Activated T-cell treated with anti-CD3 and anti-CD28 coated beads, Interleukin-2, amount 50 U/mL, for 48 hours (primary cell): Measurements from ENCODE around the gene C1S.
"Not testable (repeated sequence)": the region's sequence is repeated elsewhere in the genome, so short reads cannot be mapped to it uniquely, and the experiment has no call there.

ENCODE experiments used
- DNase-seq, 2 experiments: peaks; one replicate each; pipeline ENCODE4 v3.0.0-alpha.2; 2020

C1S gene

GRCh38 chr12:7047306-7047705 lies 13.2 kb upstream of the C1S start:
- DNase-seq, result no peak

DNA sequence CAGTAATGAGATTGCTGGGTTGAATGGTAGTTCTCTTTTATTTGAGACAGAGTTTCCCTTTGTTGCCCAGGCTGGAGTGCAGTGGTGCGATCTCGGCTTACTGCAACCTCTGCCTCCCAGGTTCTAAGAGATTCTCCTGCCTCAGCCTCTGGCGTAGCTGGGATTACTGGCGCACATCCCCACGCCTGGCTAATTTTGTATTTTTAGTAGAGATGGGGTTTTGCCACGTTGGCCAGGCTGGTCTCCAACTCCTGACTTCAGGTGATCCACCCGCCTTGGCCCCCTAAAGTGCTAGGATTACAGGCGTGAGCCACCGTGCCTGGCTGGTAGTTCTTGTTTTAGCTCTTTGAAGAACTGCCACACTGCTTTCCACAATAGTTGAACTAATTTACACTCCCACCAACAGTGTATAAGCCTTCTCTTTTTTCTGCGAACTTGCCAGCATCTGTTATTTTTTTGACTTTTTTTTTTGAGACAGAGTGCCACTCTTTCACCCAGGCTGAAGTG lies 11.0 kb upstream of the C1S start:
- DNase-seq, result not testable (repeated sequence)

GRCh38 chr12:7049973-7050372 lies 10.5 kb upstream of the C1S start:
- DNase-seq, result not testable (repeated sequence)

DNA sequence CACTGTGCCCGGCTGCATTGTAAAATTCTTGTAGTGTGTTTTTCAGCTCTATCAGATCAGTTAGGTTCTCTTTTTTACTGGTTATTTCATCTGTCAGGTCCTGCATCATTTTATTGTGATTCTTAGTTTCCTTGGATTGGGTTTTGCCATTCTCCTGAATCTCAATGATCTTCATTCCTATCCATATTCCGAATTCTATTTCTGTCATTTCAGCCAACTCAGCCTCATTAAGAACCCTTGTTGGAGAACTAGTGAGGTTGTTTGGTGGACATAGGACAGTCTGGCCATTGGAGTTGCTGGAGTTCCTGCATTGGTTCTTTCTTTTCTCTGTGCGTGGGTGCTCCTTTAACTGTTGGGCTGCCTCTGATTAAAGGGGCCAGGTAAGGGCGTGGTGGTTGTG lies 5.6 kb upstream of the C1S start:
- DNase-seq, result no peak

DNA sequence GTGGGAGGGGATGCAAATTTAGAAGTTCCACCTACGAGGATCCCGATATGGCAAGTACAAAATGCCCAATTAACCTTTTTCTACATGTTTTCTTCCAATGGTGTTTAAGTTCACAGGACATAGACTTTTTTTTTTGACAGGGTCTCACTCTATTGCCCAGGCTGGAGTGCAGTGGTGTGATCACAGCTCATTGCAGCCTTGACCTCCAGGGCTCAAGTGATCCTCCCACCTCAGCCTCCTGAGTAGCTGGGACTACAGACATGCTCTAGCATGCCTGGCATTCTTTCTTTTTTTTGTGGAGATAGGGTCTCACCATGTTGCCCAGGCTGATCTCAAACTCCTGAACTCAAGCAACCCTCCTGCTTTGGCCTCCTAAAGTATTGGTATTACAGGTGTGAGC lies 4.8 kb upstream of the C1S start:
- DNase-seq, result not testable (repeated sequence)

- DNase-seq, result no peak
Observed at GRCh38 chr12:7058163-7058845, 2.2 kb upstream of the C1S start.

GRCh38 chr12:7058850-7059395 lies 1.6 kb upstream of the C1S start:
- DNase-seq, result no peak

DNA sequence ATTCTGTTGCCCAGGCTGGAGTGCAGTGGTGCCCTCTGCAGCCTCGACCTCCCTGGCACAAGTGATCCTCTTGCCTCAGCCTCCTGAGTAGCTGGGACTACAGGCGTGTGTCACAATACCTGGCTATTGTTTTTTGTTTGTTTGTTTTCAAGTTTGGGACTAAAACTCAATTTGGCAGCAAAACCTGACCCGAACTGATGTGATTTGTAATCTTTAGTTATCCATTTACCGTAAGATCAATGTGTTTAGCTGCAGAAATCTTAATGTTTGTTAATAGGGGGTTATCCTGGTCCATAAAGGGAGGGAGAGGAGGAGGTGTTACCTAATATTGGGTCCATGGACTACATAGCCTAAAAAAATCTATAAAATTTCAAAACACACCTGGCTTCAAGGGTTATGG lies 738 bp upstream of the C1S start:
- DNase-seq, result no peak

DNA sequence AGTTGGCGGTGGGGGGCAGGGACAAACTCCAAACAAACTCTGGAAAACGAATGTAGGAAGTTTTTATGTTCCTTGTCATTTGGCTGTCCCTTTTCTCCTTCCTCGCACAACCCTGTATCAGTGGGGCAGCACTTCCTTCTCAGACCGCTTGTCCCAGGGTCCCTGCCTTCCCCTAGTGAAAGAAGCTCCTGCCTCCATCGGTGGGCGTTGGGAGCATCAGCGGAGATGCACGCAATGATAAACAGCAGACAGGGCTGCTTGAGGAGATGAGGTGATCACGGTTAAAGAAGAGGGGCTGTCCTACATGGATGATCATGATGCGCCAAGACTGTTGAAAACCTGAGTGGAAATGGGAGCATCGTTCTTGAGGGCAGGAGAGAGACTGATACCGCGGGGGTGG lies 620 bp downstream of the C1S start:
- no peak for DNase-seq

- no peak for DNase-seq
Observed at GRCh38 chr12:7061596-7061995, 1.1 kb downstream of the C1S start.

GRCh38 chr12:7064516-7064915 lies 4.0 kb downstream of the C1S start:
- DNase-seq, result no peak

DNA sequence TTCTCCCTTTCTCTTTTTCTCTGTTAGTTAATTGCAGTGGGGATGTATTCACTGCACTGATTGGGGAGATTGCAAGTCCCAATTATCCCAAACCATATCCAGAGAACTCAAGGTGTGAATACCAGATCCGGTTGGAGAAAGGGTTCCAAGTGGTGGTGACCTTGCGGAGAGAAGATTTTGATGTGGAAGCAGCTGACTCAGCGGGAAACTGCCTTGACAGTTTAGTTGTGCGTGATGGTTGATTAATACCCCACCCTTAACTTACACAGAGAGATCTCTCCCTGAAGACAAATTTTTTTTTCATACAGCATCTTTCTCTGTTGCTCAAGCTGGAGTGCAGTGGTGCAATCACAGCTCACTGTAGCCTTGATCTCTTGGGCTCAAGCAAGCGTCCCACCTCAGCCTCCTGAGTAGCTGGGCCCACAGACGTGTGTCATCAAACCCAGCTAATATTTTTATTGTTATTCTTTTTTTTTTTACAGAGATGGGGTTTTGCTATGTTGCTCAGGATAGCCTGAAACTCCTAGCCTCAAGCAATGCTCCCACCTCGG lies 4.6 kb downstream of the C1S start:
- no peak for DNase-seq

DNA sequence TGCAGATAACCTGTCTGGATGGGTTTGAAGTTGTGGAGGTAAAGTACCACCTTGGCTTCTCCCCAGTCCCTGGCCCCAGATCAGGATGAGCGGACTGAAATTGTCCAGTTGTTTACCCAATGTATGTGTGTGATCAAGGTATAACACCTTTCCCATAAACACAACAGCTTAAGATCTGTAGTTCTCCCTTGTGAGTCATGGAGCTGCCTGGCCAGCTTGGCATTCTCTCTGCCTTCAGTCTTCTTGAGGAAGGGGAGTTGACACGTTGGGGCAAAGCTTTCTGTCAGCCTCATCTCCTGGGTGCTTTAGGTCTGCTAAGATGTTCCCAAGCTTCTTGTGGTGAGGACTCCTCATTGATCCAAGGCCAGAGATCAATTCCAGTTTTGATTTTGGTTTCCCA lies 6.1 kb downstream of the C1S start:
- DNase-seq, result no peak

DNA sequence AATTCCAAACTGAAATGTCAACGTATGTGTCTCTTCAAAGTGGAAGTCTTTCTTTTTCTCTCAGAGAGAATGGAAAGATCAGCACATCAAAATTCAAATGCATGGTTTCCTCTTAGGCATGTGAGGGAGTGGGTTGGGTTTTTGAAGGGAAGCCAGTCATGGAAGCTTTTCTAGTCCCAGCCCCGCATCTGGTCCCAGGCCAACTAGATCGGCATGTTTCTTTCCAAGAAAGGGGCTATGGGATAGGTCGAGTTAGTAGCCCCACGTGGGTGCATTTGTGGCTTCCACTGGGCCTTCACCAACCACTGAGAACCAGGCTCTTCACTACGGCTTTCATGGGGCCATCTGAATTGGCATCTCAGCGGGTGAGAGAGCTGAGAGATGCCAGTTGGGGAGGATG lies 6.6 kb downstream of the C1S start:
- DNase-seq, result no peak

- no peak for DNase-seq
Observed at GRCh38 chr12:7068240-7068993, 7.9 kb downstream of the C1S start.

- no peak for DNase-seq
Observed at GRCh38 chr12:7068994-7069346, 8.5 kb downstream of the C1S start.

- DNase-seq, result no peak
Observed at GRCh38 chr12:7069386-7069785, 8.9 kb downstream of the C1S start.

DNA sequence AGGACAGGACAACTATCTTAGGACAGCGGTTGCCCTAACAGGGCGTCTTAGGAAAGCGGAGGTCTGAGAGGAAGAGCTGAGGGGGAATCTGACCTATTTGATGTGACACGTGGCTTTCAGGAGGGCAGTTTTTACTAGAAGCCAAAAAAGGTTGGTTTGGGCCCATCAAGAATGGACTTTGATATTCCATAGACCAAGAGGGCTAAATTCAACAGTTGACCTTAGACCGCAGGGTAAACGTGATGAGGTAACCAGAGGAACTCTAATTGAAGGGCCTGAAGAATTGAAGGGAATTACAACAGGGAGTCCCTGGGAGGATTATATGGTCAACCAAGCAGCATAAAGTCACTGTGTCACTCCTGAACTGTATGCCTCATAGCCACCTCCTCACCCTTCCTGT lies 11.5 kb downstream of the C1S start:
- no peak for DNase-seq

GRCh38 chr12:7072554-7072953 lies 12.0 kb downstream of the C1S start:
- DNase-seq, result no peak

DNA sequence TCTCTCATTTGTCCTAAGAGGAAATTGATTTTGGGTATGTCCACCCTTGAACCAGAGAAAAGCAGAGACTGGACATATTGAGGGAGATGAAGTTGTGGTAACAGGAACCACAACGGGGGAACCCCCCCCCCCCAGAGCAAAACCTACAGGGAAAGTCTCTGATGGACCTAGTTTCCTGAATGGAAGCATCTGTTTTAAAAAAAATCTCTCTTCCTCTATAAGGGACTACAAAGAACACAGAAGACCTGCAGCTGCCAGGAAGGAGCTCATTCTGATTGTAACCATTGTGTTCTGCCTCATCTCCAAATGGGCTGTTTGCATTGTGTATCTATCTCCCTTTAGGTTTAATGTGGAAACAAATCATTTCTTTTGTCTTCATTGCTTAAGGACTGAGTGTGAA lies 13.4 kb downstream of the C1S start:
- no peak for DNase-seq

GRCh38 chr12:7075518-7075917 lies 15.0 kb downstream of the C1S start:
- no peak for DNase-seq

GRCh38 chr12:7075939-7076338 lies 15.4 kb downstream of the C1S start:
- DNase-seq, result no peak

DNA sequence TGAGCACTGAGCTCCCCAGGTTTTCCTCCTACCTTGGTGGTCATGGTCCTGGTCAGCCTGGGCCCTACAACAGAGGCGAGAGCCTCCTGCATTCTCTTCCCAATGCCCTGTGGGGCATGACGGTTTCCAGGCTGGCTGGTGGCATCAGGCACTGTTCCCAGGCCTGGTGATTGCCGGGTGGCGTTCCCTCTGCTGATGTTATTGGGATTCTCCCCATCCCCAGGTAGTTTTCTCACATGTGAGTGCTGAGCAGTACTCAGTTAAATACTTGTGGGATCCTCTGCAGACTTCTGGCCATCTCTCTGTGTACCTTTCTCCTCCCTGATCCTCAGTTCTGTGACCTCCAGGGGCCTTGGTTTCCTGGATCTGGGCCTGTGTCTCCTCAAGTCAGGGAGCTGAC lies 16.0 kb downstream of the C1S start:
- DNase-seq, result no peak

GRCh38 chr12:7078163-7078562 lies 17.6 kb downstream of the C1S start:
- no peak for DNase-seq
